HepG2 (cell line): ENCODE results near the gene CCSER1. TPM values are rescaled to one million over a fixed set of nuclear protein-coding genes. Genes with fewer than 3 reads are reported as not detected.

ENCODE experiments used
- ATAC-seq: fragments of 200-7000 bp; cut with Tn5 transposase; 3 replicates; pipeline ENCODE4 v1.9.1; 2020; ENCODE audit warnings: mild to moderate bottlenecking, moderate library complexity
- BruUV-seq: library from RNA; stranded (reverse); fragments of 400-500 nt; replicated peaks from 2 replicates; lab custom pipeline; 2021; lab: Mats Ljungman, UMichigan
- CTCF ChIA-PET: fragments of 300-600 bp; formaldehyde crosslinking; extraction: SDS; loops from one replicate; lab custom pipeline; 2021; ENCODE audit warnings: low total read pairs, inconsistent platforms, low intra/inter-chr PET ratio; lab: Yijun Ruan, JAX
- POLR2A ChIA-PET: fragments of 350-600 bp; sonication (Branson Sonifier 250); formaldehyde crosslinking; loops from one replicate; lab custom pipeline; 2020; ENCODE audit warnings: antibody characterized with exemption, inconsistent platforms; lab: Yijun Ruan, JAX
- DNase-seq: peaks from one replicate; pipeline ENCODE4 v3.0.0-alpha.2; 2015; ENCODE audit warnings: low spot score
- FAIRE-seq: peaks from 3 replicates; lab custom pipeline; 2011; peaks lifted over from hg19 to GRCh38; lab: Jason Lieb, UNC
- H2AFZ ChIP-seq: one replicate; pipeline ENCODE4 v1.6.1; 2011; ENCODE audit warnings: low read length, inconsistent platforms
- H3K27ac ChIP-seq: fragments of 300-600 bp; 3 replicates; pipeline ENCODE4 v1.8.0; 2011; ENCODE audit warnings: mixed run types, mild to moderate bottlenecking, mixed read lengths, low read length, inconsistent platforms; ENCODE audit not compliant: insufficient read depth; ENCODE audit errors: extremely low read length
- H3K27me3 ChIP-seq, 2 experiments: fragments of 200-600 bp in 1 of 2; 2 replicates in 1 of 2; 3 replicates in 1 of 2; pipeline versions ENCODE4 v1.6.0 to v1.8.0; 2011; ENCODE audit warnings: low read length in 2 of 2, mild to moderate bottlenecking in 2 of 2, moderate library complexity in 2 of 2, inconsistent platforms in 1 of 2; ENCODE audit not compliant: insufficient read depth in 2 of 2, control insufficient read depth in 1 of 2
- H3K36me3 ChIP-seq, 2 experiments: fragments of 200-600 bp in 1 of 2; replicated peaks in 1 of 2; 2 replicates in 1 of 2; 3 replicates in 1 of 2; pipeline versions ENCODE4 v1.5.1 to v1.8.0; 2011; ENCODE audit warnings: low read length in 2 of 2, inconsistent platforms in 1 of 2; ENCODE audit not compliant: insufficient read depth in 2 of 2, control insufficient read depth in 1 of 2
- H3K4me1 ChIP-seq: 2 replicates; pipeline ENCODE4 v1.5.1; 2012; ENCODE audit warnings: low read length, inconsistent platforms; ENCODE audit not compliant: insufficient read depth
- H3K4me2 ChIP-seq: 2 replicates; pipeline ENCODE4 v1.6.0; 2011; ENCODE audit warnings: low read depth, low read length, inconsistent platforms
- H3K4me3 ChIP-seq, 3 experiments: fragments of 200-600 bp in 1 of 3; sonication (generic), shearing (Covaris generic) in 1 of 3; replicated peaks in 1 of 3; 2 replicates each; pipeline ENCODE4 v1.5.1; 2011 to 2016; ENCODE audit warnings: low read length in 3 of 3, inconsistent platforms in 2 of 3, low read depth in 2 of 3, mild to moderate bottlenecking in 2 of 3, control low read depth in 1 of 3, mixed read lengths in 1 of 3; ENCODE audit not compliant: insufficient read depth in 1 of 3
- H3K79me2 ChIP-seq: one replicate; pipeline ENCODE4 v1.6.1; 2011; ENCODE audit warnings: low read length, inconsistent platforms; ENCODE audit not compliant: insufficient read depth
- H3K9ac ChIP-seq: 2 replicates; pipeline ENCODE4 v1.6.0; 2011; ENCODE audit warnings: mild to moderate bottlenecking, low read depth, low read length, inconsistent platforms; ENCODE audit not compliant: insufficient read depth
- H3K9me3 ChIP-seq: 2 replicates; pipeline ENCODE4 v1.5.1; 2012; ENCODE audit warnings: mild to moderate bottlenecking, low read length
- H4K20me1 ChIP-seq: 2 replicates; pipeline ENCODE4 v1.6.0; 2011; ENCODE audit warnings: inconsistent platforms, mild to moderate bottlenecking, low read length, moderate library complexity; ENCODE audit not compliant: insufficient read depth
- CREB1 ChIP-seq, 2 experiments: fragments of 450-650 bp in 1 of 2; IDR thresholded peaks; 2 replicates each; pipeline ENCODE4 v1.6.1; 2016 to 2017; ENCODE audit warnings: control low read depth in 1 of 2, mild to moderate bottlenecking in 1 of 2, missing compliant biosample characterization in 1 of 2, missing genetic modification characterization in 1 of 2
- DPF2 ChIP-seq: sonication (generic); formaldehyde crosslinking; IDR thresholded peaks from 2 replicates; pipeline ENCODE4 v1.4.0; 2020; ENCODE audit warnings: mild to moderate bottlenecking, low read depth, missing genetic modification reagents, borderline replicate concordance
- FIP1L1 ChIP-seq: fragments of 200-400 bp; formaldehyde crosslinking; IDR thresholded peaks from 2 replicates; pipeline ENCODE4 v1.6.1; 2018; ENCODE audit warnings: low read depth, mild to moderate bottlenecking, low read length, moderate library complexity, borderline replicate concordance; ENCODE audit not compliant: insufficient read depth
- ISL2 ChIP-seq: sonication (generic); formaldehyde crosslinking; IDR thresholded peaks from 2 replicates; pipeline ENCODE4 v1.5.0; 2020; ENCODE audit warnings: missing genetic modification reagents
- KDM1A ChIP-seq: IDR thresholded peaks from 2 replicates; pipeline ENCODE4 v1.6.1; 2016; ENCODE audit warnings: missing compliant biosample characterization
- MAFG ChIP-seq: sonication (generic); formaldehyde crosslinking; IDR thresholded peaks from 2 replicates; pipeline ENCODE4 v1.5.1; 2020; ENCODE audit warnings: mild to moderate bottlenecking, missing genetic modification reagents
- MBD4 ChIP-seq: IDR thresholded peaks from 2 replicates; pipeline ENCODE4 v1.6.1; 2012; ENCODE audit warnings: low read length, inconsistent platforms, borderline replicate concordance
- NFATC3 ChIP-seq: sonication (generic); formaldehyde crosslinking; IDR thresholded peaks from 2 replicates; pipeline ENCODE4 v1.5.1; 2020; ENCODE audit warnings: mild to moderate bottlenecking, missing genetic modification reagents
- PAX8 ChIP-seq: sonication (generic); formaldehyde crosslinking; IDR thresholded peaks from 2 replicates; pipeline ENCODE4 v1.8.0; 2022; ENCODE audit warnings: mild to moderate bottlenecking, missing genetic modification reagents, borderline replicate concordance
- RFX3 ChIP-seq: IDR thresholded peaks from 2 replicates; pipeline ENCODE4 v1.6.1; 2016; ENCODE audit warnings: missing biosample characterization, missing genetic modification reagents
- RXRB ChIP-seq: IDR thresholded peaks from 2 replicates; pipeline ENCODE4 v1.6.1; 2016; ENCODE audit warnings: borderline replicate concordance, missing genetic modification reagents, missing compliant biosample characterization
- SMYD3 ChIP-seq: sonication (generic); formaldehyde crosslinking; IDR thresholded peaks from 2 replicates; pipeline ENCODE4 v1.8.1; 2023; ENCODE audit warnings: mild to moderate bottlenecking, missing genetic modification reagents
- SPEN ChIP-seq: sonication (generic); formaldehyde crosslinking; IDR thresholded peaks from 2 replicates; pipeline ENCODE4 v1.5.1; 2020; ENCODE audit warnings: low read depth, mild to moderate bottlenecking, missing genetic modification reagents
- TARDBP ChIP-seq: sonication (generic); formaldehyde crosslinking; IDR thresholded peaks from 2 replicates; pipeline ENCODE4 v1.8.0; 2022; ENCODE audit warnings: mild to moderate bottlenecking, missing genetic modification reagents
- ZFP36L1 ChIP-seq: sonication (generic); formaldehyde crosslinking; IDR thresholded peaks from 2 replicates; pipeline ENCODE4 v1.8.0; 2022; ENCODE audit warnings: mild to moderate bottlenecking, missing genetic modification reagents, moderate library complexity
- ZNF34 ChIP-seq: sonication (generic); formaldehyde crosslinking; IDR thresholded peaks from 2 replicates; pipeline ENCODE4 v1.4.0; 2020; ENCODE audit warnings: mild to moderate bottlenecking, missing genetic modification reagents, borderline replicate concordance
- ZNF430 ChIP-seq: sonication (generic); formaldehyde crosslinking; IDR thresholded peaks from 2 replicates; pipeline ENCODE4 v1.9.0; 2021; ENCODE audit warnings: mild to moderate bottlenecking, missing genetic modification reagents
- ZNF563 ChIP-seq: sonication (generic); formaldehyde crosslinking; IDR thresholded peaks from 2 replicates; pipeline ENCODE4 v1.8.0; 2022; ENCODE audit warnings: mild to moderate bottlenecking, moderate library complexity, missing genetic modification reagents
- ZNF839 ChIP-seq: sonication (generic); formaldehyde crosslinking; IDR thresholded peaks from 2 replicates; pipeline ENCODE4 v1.4.0; 2020; ENCODE audit warnings: missing genetic modification reagents, mild to moderate bottlenecking, borderline replicate concordance
- ZNF850 ChIP-seq: sonication (generic); formaldehyde crosslinking; conservative IDR thresholded peaks from 2 replicates; pipeline ENCODE4 v1.9.0; 2021; ENCODE audit warnings: mild to moderate bottlenecking, missing genetic modification reagents
- WGBS: methylation state at CpG from one replicate; pipeline ENCODE4 v1.1.6; 2017; ENCODE audit warnings: low lambda C conversion rate; 5-methylcytosine and 5-hydroxymethylcytosine counted together
- in situ Hi-C: cut with HindIII; loops from 2 replicates; pipeline ENCODE4 v1.10.0; 2017; ENCODE audit warnings: low pct_unique_long_range_greater_than_20kb; ENCODE audit not compliant: extremely low pct_ligation_motif_present
- intact Hi-C: fragments of 100-400 bp; cut with micrococcal nuclease; formaldehyde crosslinking; loops from one replicate; pipeline ENCODE4 v1.10.0; 2022; ENCODE audit not compliant: unreplicated experiment
- polyA plus RNA-seq, 8 experiments: library from polyadenylated mRNA; depleted of rRNA in 3 of 8; stranded (reverse) in 7 of 8; unstranded in 1 of 8; fragments of >200 nt; fragmentation: Illumina TruSeq in 4 of 8; extraction: Trizol in 4 of 8; gene quantifications; 2 replicates each; pipeline versions ENCODE4 v1.2.1 to v1.2.3, GENCODE V29; 2011 to 2016; ENCODE audit warnings: low read depth in 4 of 8, missing spikeins in 1 of 8, mixed read lengths in 1 of 8; ENCODE audit not compliant: insufficient read depth in 1 of 8
- total RNA-seq, 5 experiments: library from RNA; depleted of rRNA; stranded (reverse); fragments of >200 nt; fragmentation: Illumina TruSeq; extraction: Trizol; gene quantifications; 2 replicates each; pipeline ENCODE4 v1.2.3, GENCODE V29; 2016; ENCODE audit warnings: low read depth in 1 of 5

CCSER1 gene
- total and polyA plus RNA-seq, 2 of the 13 experiments (the other 11 are each of a cell fraction or from before 2014, with no cell fraction given): not detected

DNA sequence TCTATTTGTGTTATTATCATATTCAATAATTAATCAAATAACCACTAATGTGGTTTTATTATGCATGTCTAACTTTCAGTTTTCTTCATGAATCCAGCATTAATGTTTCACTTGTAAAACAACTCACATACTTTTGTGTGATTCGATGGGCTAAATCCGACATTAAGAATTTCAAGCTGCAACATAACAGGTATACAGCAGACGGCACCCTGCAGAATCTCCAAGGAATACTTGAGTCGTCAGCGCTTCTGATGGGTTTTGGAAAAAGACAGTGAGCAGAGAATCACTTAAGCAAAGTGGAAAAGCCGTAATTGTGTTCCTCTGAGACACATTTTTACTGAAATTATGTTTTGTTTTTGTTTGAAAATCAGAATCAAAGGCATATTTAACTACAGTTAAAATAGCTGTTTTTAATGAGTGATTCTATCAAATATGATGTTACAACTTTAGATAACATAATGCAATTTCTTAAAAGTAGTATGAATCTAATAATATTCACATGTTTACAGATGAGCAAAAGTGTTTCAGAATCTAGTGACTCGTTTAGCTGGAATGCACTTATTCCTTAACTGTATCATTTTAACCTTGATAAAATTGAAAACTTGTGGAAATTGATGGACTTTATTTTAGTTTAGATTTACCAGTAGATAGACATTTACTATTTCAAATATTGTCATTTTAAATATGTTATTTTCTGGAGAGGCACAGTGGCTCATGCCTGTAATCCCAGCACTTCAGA lies 514.8 kb downstream of the CCSER1 start:
- CTCF ChIA-PET: no interaction called here

DNA sequence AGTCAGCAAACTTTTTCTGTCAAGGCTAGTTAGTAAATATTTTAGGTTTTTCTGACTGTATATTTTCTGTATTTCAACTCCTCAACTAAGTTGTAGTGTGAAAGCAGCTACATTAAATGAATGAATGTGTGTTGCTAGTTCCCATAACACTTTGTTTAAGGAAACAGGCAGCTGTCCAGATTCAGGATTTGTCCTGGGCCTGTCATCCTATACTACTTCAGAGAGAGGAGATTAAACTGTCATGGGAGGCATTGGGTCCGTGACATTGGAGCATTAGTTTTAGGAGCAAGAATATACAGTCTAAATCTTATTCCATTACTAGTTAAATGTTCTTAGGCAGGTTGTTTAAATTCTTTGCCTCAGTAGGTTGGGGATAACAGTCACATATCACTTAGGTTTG lies 516.0 kb downstream of the CCSER1 start:
- H3K9ac ChIP-seq: no peak overlapping the region
- H3K36me3 ChIP-seq: no peaks in the 10 kb centered on the region
- CTCF ChIA-PET: no interaction called here
- no TSS peak for BruUV-seq
- H3K79me2 ChIP-seq: no peaks in the 10 kb centered on the region
- no peak for TF ChIP-seq ZNF563
- TF ChIP-seq MBD4: no peak
- TF ChIP-seq ZNF850 (CRISPR knock-in tag): no peak
- POLR2A ChIA-PET: no interaction called here
- no peak overlapping the region for H3K4me2 ChIP-seq
- no peaks in the 10 kb centered on the region for H3K27me3 ChIP-seq
- no peaks in the 10 kb centered on the region for H3K9me3 ChIP-seq
- H2AFZ ChIP-seq: no peak overlapping the region
- no peaks in the 10 kb centered on the region for H4K20me1 ChIP-seq
- in situ Hi-C loops: no loop called here
- H3K4me1 ChIP-seq: no peaks in the 10 kb centered on the region
- FAIRE-seq: no peak
- no peak overlapping the region for H3K4me3 ChIP-seq
- no peak for DNase-seq
- intact Hi-C loops: no loop called here
- no CpG with 5 or more reads among the region's 1 CpG for WGBS
- no peak for ATAC-seq
- H3K27ac ChIP-seq: no peak overlapping the region

More for the DNA sequence above, 514.8 kb downstream of the CCSER1 start:
- Histone ChIP-seq H3K4me1 (no peaks in the 10 kb centered on the region), H3K27me3 (no peaks in the 10 kb centered on the region), H3K27ac (no peak overlapping the region), H2AFZ (no peak overlapping the region), H3K36me3 (no peaks in the 10 kb centered on the region), H3K4me2 (no peak overlapping the region), H3K79me2 (no peaks in the 10 kb centered on the region), H3K9ac (no peak overlapping the region), H3K4me3 (no peak overlapping the region), H4K20me1 (no peaks in the 10 kb centered on the region), H3K9me3 (no peaks in the 10 kb centered on the region)
- no peak for TF ChIP-seq ZNF839
- no peak for TF ChIP-seq TARDBP (CRISPR knock-in tag)
- TF ChIP-seq DPF2: no peak
- no peak for TF ChIP-seq ZFP36L1 (CRISPR knock-in tag)
- TF ChIP-seq SPEN (CRISPR knock-in tag): no peak
- TF ChIP-seq KDM1A (CRISPR knock-in tag): no peak
- TF ChIP-seq RFX3: no peak
- no peak for TF ChIP-seq RXRB
- no peak for TF ChIP-seq ISL2 (CRISPR knock-in tag)
- no peak for TF ChIP-seq FIP1L1
- no peak for TF ChIP-seq NFATC3 (CRISPR knock-in tag)
- no peak for TF ChIP-seq MAFG
- no peak for TF ChIP-seq PAX8 (CRISPR knock-in tag)
- no peak for TF ChIP-seq CREB1 (IDR thresholded peaks at IDR 0.05)
- no peak for TF ChIP-seq CREB1 (CRISPR knock-in tag; IDR thresholded peaks at IDR 0.05)
- TF ChIP-seq ZNF34 (CRISPR knock-in tag): no peak
- no peak for TF ChIP-seq SMYD3 (CRISPR knock-in tag)
- no peak for TF ChIP-seq ZNF430 (CRISPR knock-in tag)
- ATAC-seq (no peak), FAIRE-seq (no peak), DNase-seq (no peak)
- intact Hi-C loops (no loop called here), in situ Hi-C loops (no loop called here)
- POLR2A ChIA-PET: no interaction called here
- BruUV-seq: no TSS peak
- WGBS: 2% methylated on average over 7 of the region's 7 CpGs
